Caco-2 (cell line): Measurements from ENCODE around the gene EMCN. TPM values are rescaled to one million over a fixed set of nuclear protein-coding genes. Genes with fewer than 3 reads are reported as not detected.

Experiments used
- BruUV-seq: library from RNA; stranded (reverse); fragments of 400-500 nt; replicated peaks from 2 replicates; lab custom pipeline; 2021; lab: Mats Ljungman, UMichigan
- CTCF ChIA-PET: fragments of 300-600 bp; sonication (Branson Sonifier 250); formaldehyde crosslinking; loops from one replicate; lab custom pipeline; 2022; ENCODE audit warnings: antibody characterized with exemption; lab: Charles Lee
- POLR2A ChIA-PET: fragments of 300-600 bp; sonication (Branson Sonifier 250); formaldehyde crosslinking; loops from one replicate; lab custom pipeline; 2022; ENCODE audit warnings: antibody characterized with exemption; lab: Charles Lee
- DNase-seq, 2 experiments: peaks; one replicate each; pipeline versions ENCODE4 v3.0.0 to v3.0.0-alpha.2; 2020 to 2022
- H3K27me3 ChIP-seq: replicated peaks from 2 replicates; pipeline ENCODE4 v1.6.0; 2011; ENCODE audit warnings: low read length; ENCODE audit not compliant: control insufficient read depth, insufficient read depth
- H3K36me3 ChIP-seq: 2 replicates; pipeline ENCODE4 v1.5.1; 2011; ENCODE audit warnings: low read length; ENCODE audit not compliant: control insufficient read depth, insufficient read depth
- H3K4me1 ChIP-seq: fragments of 250-450 bp; sonication (Bioruptor Pico); 2 replicates; pipeline ENCODE4 v1.5.1; 2020; ENCODE audit warnings: mild to moderate bottlenecking
- H3K4me3 ChIP-seq: 2 replicates; pipeline ENCODE4 v1.5.1; 2011; ENCODE audit warnings: low read depth, mild to moderate bottlenecking, control low read depth, low read length
- H3K9me3 ChIP-seq: fragments of 250-450 bp; sonication (Bioruptor Pico); 2 replicates; pipeline ENCODE4 v1.5.1; 2020; ENCODE audit warnings: mild to moderate bottlenecking, moderate library complexity
- H3K27ac Mint-ChIP-seq: one replicate; pipeline ENCODE4 v1.8.0; 2022; ENCODE audit warnings: mixed read lengths; ENCODE audit not compliant: unreplicated experiment
- H3K27me3 Mint-ChIP-seq: one replicate; pipeline ENCODE4 v1.8.0; 2022; ENCODE audit warnings: mixed read lengths; ENCODE audit not compliant: insufficient read depth, unreplicated experiment
- H3K36me3 Mint-ChIP-seq: one replicate; pipeline ENCODE4 v1.8.0; 2022; ENCODE audit warnings: mild to moderate bottlenecking, mixed read lengths; ENCODE audit not compliant: insufficient read depth, unreplicated experiment
- H3K4me1 Mint-ChIP-seq: one replicate; pipeline ENCODE4 v1.8.0; 2022; ENCODE audit warnings: low read depth, mixed read lengths; ENCODE audit not compliant: unreplicated experiment
- H3K4me3 Mint-ChIP-seq: one replicate; pipeline ENCODE4 v1.8.0; 2022; ENCODE audit warnings: mild to moderate bottlenecking, moderate library complexity, mixed read lengths; ENCODE audit not compliant: unreplicated experiment
- H3K9me3 Mint-ChIP-seq: one replicate; pipeline ENCODE4 v1.8.0; 2022; ENCODE audit warnings: mixed read lengths; ENCODE audit not compliant: unreplicated experiment
- intact Hi-C: fragments of 100-400 bp; cut with micrococcal nuclease; formaldehyde crosslinking; loops from one replicate; pipeline ENCODE4 v1.10.0; 2022; ENCODE audit not compliant: unreplicated experiment
- total RNA-seq: library from RNA; stranded (reverse); gene quantifications from 2 replicates; pipeline ENCODE4 v1.2.3, GENCODE V29; 2022
- TF ChIP-seq, protein P1 (sequence below), 2 experiments: fragments of 200-600 bp in 1 of 2; IDR thresholded peaks; 1 replicate in 1 of 2; 2 replicates in 1 of 2; pipeline versions ENCODE4 v1.5.1 to v1.8.0; 2011 to 2022; ENCODE audit warnings: antibody characterized with exemption in 1 of 2, control low read depth in 1 of 2, inconsistent platforms in 1 of 2, low read depth in 1 of 2, low read length in 1 of 2, mild to moderate bottlenecking in 1 of 2, moderate library complexity in 1 of 2; ENCODE audit not compliant: insufficient read depth in 1 of 2, severe bottlenecking in 1 of 2, unreplicated experiment in 1 of 2

The EMCN gene
- total RNA-seq, 1 experiment from 2014 or later: not detected

DNA sequence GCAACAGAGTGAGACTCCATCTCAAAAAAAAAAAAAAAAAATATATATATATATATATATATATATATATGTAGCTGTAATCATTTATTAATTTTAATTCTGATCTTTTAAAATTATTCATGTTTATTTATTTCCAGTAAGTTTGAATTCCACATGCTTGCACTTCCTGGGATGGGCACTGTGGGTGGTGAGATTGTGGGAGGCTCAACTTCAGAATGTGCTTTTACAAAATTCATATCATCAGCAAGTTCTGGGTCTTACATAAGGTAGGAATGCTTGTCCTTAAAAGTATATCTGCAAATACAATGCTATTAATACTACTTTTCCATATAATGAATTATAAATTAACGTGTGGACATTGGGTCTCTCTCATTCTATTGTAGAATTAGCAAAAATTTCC lies 156.5 kb downstream of the EMCN start:
- Histone ChIP-seq H3K9me3 (peaks cover 4% of the 10 kb centered on the region; the same call in 1 of the 2 replicates), H3K27me3 (no peaks in the 10 kb centered on the region), H3K36me3 (no peaks in the 10 kb centered on the region), H3K4me3 (no peak overlapping the region), H3K4me1 (no peaks in the 10 kb centered on the region)
- POLR2A ChIA-PET: no interaction called here
- Mint-ChIP-seq H3K36me3 (no peaks in the 10 kb centered on the region), H3K27ac (no peak overlapping the region), H3K27me3 (peaks cover under 1% of the 10 kb centered on the region), H3K9me3 (peaks cover 10% of the 10 kb centered on the region), H3K4me3 (no peak overlapping the region), H3K4me1 (no peaks in the 10 kb centered on the region)
- TF ChIP-seq, protein P1, sequence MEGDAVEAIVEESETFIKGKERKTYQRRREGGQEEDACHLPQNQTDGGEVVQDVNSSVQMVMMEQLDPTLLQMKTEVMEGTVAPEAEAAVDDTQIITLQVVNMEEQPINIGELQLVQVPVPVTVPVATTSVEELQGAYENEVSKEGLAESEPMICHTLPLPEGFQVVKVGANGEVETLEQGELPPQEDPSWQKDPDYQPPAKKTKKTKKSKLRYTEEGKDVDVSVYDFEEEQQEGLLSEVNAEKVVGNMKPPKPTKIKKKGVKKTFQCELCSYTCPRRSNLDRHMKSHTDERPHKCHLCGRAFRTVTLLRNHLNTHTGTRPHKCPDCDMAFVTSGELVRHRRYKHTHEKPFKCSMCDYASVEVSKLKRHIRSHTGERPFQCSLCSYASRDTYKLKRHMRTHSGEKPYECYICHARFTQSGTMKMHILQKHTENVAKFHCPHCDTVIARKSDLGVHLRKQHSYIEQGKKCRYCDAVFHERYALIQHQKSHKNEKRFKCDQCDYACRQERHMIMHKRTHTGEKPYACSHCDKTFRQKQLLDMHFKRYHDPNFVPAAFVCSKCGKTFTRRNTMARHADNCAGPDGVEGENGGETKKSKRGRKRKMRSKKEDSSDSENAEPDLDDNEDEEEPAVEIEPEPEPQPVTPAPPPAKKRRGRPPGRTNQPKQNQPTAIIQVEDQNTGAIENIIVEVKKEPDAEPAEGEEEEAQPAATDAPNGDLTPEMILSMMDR (IDR thresholded peaks at IDR 0.05; ENCODE audit: insufficient read depth in 1 of 2, low read depth in 1 of 2, low read length in 1 of 2, severe bottlenecking in 1 of 2, unreplicated experiment in 1 of 2): no peak
- intact Hi-C loops: no loop called here
- CTCF ChIA-PET: no interaction called here
- no peak for DNase-seq
- BruUV-seq: no TSS peak

DNA sequence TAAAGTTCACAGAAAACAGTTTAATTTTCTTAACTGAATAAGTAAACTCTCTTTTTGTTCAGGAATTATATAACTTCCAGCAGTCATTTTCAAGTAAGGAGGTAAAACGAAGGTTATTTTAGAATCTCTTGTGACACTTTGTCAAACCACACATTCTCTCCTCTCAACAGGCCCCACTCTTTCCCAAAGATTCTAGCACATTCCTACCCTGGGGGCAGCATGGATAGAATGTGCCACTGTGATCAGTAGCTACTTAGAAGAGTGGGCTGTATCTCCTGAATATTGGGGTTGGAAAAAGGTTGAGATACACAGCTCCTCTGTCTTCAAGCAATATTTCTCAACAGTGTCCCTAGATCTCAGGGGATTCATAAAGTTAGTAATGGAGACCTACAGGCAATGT lies 157.6 kb downstream of the EMCN start:
- ChIA-PET POLR2A (no interaction called here), CTCF (no interaction called here)
- H3K4me1 Mint-ChIP-seq: no peaks in the 10 kb centered on the region
- TF ChIP-seq, protein P1 (IDR thresholded peaks at IDR 0.05; ENCODE audit: insufficient read depth in 1 of 2, low read depth in 1 of 2, low read length in 1 of 2, severe bottlenecking in 1 of 2, unreplicated experiment in 1 of 2): no peak
- Histone ChIP-seq H3K36me3 (no peaks in the 10 kb centered on the region), H3K4me1 (no peaks in the 10 kb centered on the region), H3K4me3 (no peak overlapping the region), H3K27me3 (no peaks in the 10 kb centered on the region), H3K9me3 (peaks cover 4% of the 10 kb centered on the region; the same call in 1 of the 2 replicates)
- DNase-seq: no peak
- H3K27ac Mint-ChIP-seq: no peak overlapping the region
- H3K4me3 Mint-ChIP-seq: no peak overlapping the region
- H3K27me3 Mint-ChIP-seq: no peaks in the 10 kb centered on the region
- peaks cover 10% of the 10 kb centered on the region for H3K9me3 Mint-ChIP-seq
- intact Hi-C loops: no loop called here
- BruUV-seq: no TSS peak
- no peaks in the 10 kb centered on the region for H3K36me3 Mint-ChIP-seq

DNA sequence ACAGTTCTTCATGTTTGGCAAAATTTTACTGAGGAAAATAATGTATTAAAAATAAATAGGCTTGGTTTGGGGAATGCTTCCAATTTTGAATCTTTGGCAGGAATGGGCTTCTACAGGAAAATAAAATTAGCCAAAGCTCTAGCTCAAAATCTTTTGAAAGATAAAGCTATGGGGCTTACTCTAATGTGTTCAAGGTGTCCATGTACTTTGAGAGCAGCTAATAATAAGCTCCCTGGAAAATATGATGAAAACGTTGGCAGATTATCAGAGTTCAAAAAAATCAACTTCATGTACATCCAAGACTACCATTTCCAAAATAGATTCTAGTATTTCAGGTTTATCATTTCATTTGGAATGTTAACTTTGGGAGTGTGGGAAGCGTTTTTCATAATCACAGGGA lies 158.4 kb downstream of the EMCN start:
- no peak for DNase-seq
- H3K4me3 ChIP-seq: no peak overlapping the region
- ChIA-PET POLR2A (no interaction called here), CTCF (no interaction called here)
- Mint-ChIP-seq H3K27ac (no peak overlapping the region), H3K4me1 (no peaks in the 10 kb centered on the region), H3K27me3 (no peaks in the 10 kb centered on the region), H3K9me3 (peaks cover 10% of the 10 kb centered on the region), H3K4me3 (no peak overlapping the region), H3K36me3 (no peaks in the 10 kb centered on the region)
- no peaks in the 10 kb centered on the region for H3K36me3 ChIP-seq
- no TSS peak for BruUV-seq
- H3K9me3 ChIP-seq: peaks cover 4% of the 10 kb centered on the region; the same call in 1 of the 2 replicates
- no peaks in the 10 kb centered on the region for H3K4me1 ChIP-seq
- H3K27me3 ChIP-seq: no peaks in the 10 kb centered on the region
- intact Hi-C loops: no loop called here
- TF ChIP-seq, protein P1 (IDR thresholded peaks at IDR 0.05; ENCODE audit: insufficient read depth in 1 of 2, low read depth in 1 of 2, low read length in 1 of 2, severe bottlenecking in 1 of 2, unreplicated experiment in 1 of 2): no peak
